ENCODE data around the gene ZSCAN10.

DNA sequence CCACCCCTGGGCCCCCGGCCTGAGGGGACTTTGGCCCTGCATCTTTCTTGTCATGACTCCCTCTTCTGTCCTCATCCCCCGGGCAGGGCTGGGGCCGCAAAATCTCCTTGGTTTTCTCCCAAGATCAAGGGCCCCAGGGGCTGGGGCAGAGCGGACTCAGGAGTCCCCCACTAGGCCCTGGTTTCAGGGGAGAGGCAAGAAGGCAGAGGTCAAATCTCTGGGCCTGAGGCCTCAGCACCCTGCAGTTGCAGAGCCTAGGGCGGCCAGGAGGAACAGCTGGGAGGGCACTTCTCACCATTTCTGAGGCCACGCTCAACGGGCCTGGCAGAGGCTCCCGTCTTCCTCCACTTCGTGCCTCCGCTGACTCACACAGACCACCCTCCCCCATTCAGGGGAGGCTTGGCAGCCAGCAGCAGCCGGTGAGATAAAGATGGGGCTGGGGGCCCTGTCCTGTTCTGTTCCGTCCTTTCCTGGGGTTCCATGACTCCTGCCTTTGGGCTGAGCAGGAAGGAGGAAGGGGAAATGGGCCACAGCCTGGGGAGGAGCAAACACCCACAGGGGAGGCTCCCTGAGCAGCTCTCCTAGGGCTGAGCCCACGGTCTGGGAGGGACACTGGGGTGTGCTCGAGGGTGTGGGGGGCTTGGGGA lies 12.4 kb downstream of the ZSCAN10 start:
- TF ChIP-seq, protein P1, sequence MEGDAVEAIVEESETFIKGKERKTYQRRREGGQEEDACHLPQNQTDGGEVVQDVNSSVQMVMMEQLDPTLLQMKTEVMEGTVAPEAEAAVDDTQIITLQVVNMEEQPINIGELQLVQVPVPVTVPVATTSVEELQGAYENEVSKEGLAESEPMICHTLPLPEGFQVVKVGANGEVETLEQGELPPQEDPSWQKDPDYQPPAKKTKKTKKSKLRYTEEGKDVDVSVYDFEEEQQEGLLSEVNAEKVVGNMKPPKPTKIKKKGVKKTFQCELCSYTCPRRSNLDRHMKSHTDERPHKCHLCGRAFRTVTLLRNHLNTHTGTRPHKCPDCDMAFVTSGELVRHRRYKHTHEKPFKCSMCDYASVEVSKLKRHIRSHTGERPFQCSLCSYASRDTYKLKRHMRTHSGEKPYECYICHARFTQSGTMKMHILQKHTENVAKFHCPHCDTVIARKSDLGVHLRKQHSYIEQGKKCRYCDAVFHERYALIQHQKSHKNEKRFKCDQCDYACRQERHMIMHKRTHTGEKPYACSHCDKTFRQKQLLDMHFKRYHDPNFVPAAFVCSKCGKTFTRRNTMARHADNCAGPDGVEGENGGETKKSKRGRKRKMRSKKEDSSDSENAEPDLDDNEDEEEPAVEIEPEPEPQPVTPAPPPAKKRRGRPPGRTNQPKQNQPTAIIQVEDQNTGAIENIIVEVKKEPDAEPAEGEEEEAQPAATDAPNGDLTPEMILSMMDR (conservative IDR thresholded peaks at IDR 0.05; ENCODE audit: low read length): no peak
- TF ChIP-seq EZH2phosphoT487 (IDR thresholded peaks at IDR 0.05; ENCODE audit: borderline replicate concordance): no peak

Data from Loucy (cell line).